Measurements from ENCODE around the gene KDM2A.

- TF ChIP-seq, protein P1, sequence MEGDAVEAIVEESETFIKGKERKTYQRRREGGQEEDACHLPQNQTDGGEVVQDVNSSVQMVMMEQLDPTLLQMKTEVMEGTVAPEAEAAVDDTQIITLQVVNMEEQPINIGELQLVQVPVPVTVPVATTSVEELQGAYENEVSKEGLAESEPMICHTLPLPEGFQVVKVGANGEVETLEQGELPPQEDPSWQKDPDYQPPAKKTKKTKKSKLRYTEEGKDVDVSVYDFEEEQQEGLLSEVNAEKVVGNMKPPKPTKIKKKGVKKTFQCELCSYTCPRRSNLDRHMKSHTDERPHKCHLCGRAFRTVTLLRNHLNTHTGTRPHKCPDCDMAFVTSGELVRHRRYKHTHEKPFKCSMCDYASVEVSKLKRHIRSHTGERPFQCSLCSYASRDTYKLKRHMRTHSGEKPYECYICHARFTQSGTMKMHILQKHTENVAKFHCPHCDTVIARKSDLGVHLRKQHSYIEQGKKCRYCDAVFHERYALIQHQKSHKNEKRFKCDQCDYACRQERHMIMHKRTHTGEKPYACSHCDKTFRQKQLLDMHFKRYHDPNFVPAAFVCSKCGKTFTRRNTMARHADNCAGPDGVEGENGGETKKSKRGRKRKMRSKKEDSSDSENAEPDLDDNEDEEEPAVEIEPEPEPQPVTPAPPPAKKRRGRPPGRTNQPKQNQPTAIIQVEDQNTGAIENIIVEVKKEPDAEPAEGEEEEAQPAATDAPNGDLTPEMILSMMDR (IDR thresholded peaks at IDR 0.05), result no peak
- no peak for TF ChIP-seq POLR2A (IDR thresholded peaks at IDR 0.05)
Observed at GRCh38 chr11:67204822-67205221, 85.8 kb downstream of the KDM2A start.

All from thyroid gland (tissue), 4 donors.